Stimulated activated CD8-positive, alpha-beta memory T cell treated with anti-CD3 and anti-CD28 coated beads, Interleukin-7, amount 100 ng/mL, for 24 hours (primary cell): ENCODE data around the gene SOX5.
"Not testable (repeated sequence)": the region's sequence is repeated elsewhere in the genome, so short reads cannot be mapped to it uniquely, and the experiment has no call there.

Source experiments
- DNase-seq: peaks from one replicate; pipeline ENCODE4 v3.0.0-alpha.2; 2020; ENCODE audit warnings: low read depth

Gene SOX5

GRCh38 chr12:23753628-23754365, 195.7 kb downstream of the SOX5 start:
- DNase-seq, result no peak

GRCh38 chr12:23752245-23752644, 197.2 kb downstream of the SOX5 start:
- no peak for DNase-seq

- DNase-seq, result no peak
Measured at GRCh38 chr12:23751641-23752040, 197.8 kb downstream of the SOX5 start.

- DNase-seq, result no peak
Measured at GRCh38 chr12:23750923-23751322, 198.5 kb downstream of the SOX5 start.

- DNase-seq, result no peak
Measured at GRCh38 chr12:23744696-23745095, 204.8 kb downstream of the SOX5 start.

GRCh38 chr12:23742574-23742973, 206.9 kb downstream of the SOX5 start:
- DNase-seq, result no peak

GRCh38 chr12:23731493-23731892, 218.0 kb downstream of the SOX5 start:
- no peak for DNase-seq

GRCh38 chr12:23731035-23731434, 218.4 kb downstream of the SOX5 start:
- no peak for DNase-seq

GRCh38 chr12:23729359-23729758, 220.1 kb downstream of the SOX5 start:
- no peak for DNase-seq

- no peak for DNase-seq
Measured at GRCh38 chr12:23726646-23727045, 222.8 kb downstream of the SOX5 start.

GRCh38 chr12:23722655-23723054, 226.8 kb downstream of the SOX5 start:
- no peak for DNase-seq

GRCh38 chr12:23721268-23721667, 228.2 kb downstream of the SOX5 start:
- DNase-seq, result no peak

- no peak for DNase-seq
Measured at GRCh38 chr12:23719493-23719892, 230.0 kb downstream of the SOX5 start.

- DNase-seq, result not testable (repeated sequence)
Measured at GRCh38 chr12:23710361-23710760, 239.1 kb downstream of the SOX5 start.

- DNase-seq, result no peak
Measured at GRCh38 chr12:23708185-23708837, 241.2 kb downstream of the SOX5 start.

GRCh38 chr12:23707270-23707669, 242.2 kb downstream of the SOX5 start:
- DNase-seq, result no peak

GRCh38 chr12:23704992-23705943, 244.2 kb downstream of the SOX5 start:
- no peak for DNase-seq

- DNase-seq, result no peak
Measured at GRCh38 chr12:23703051-23703450, 246.4 kb downstream of the SOX5 start.

GRCh38 chr12:23699031-23699430, 250.4 kb downstream of the SOX5 start:
- no peak for DNase-seq

GRCh38 chr12:23694920-23695319, 254.6 kb downstream of the SOX5 start:
- no peak for DNase-seq

- no peak for DNase-seq
Measured at GRCh38 chr12:23694307-23694706, 255.2 kb downstream of the SOX5 start.

GRCh38 chr12:23687947-23688346, 261.5 kb downstream of the SOX5 start:
- DNase-seq, result no peak

- DNase-seq, result no peak
Measured at GRCh38 chr12:23686095-23686494, 263.4 kb downstream of the SOX5 start.
